Duodenal mucosa (tissue), 2 donors: ENCODE results near the gene MPPE1.

Experiments
- H3K27ac ChIP-seq: one replicate; pipeline ENCODE4 v1.7.0; 2013; ENCODE audit warnings: low read depth, low read length
- H3K27me3 ChIP-seq, 2 donors: one replicate each; pipeline ENCODE4 v1.7.0; 2013; ENCODE audit warnings: low read length in 2 of 2, control low read depth in 1 of 2; ENCODE audit not compliant: insufficient read depth in 2 of 2, control insufficient read depth in 1 of 2
- H3K36me3 ChIP-seq, 2 donors: one replicate each; pipeline ENCODE4 v1.7.0; 2013; ENCODE audit warnings: low read length in 2 of 2, control low read depth in 1 of 2; ENCODE audit not compliant: insufficient read depth in 2 of 2, control insufficient read depth in 1 of 2
- H3K4me1 ChIP-seq, 2 donors: one replicate each; pipeline ENCODE4 v1.7.0; 2013; ENCODE audit warnings: low read length in 2 of 2, control low read depth in 1 of 2; ENCODE audit not compliant: insufficient read depth in 2 of 2, control insufficient read depth in 1 of 2
- H3K4me3 ChIP-seq, 2 donors: one replicate each; pipeline ENCODE4 v1.7.0; 2013; ENCODE audit warnings: low read length in 2 of 2, low read depth in 1 of 2
- H3K9ac ChIP-seq, 2 donors: one replicate each; pipeline ENCODE4 v1.7.0; 2013; ENCODE audit warnings: low read length in 2 of 2, low read depth in 1 of 2
- H3K9me3 ChIP-seq, 2 donors: one replicate each; pipeline ENCODE4 v1.7.0; 2013; ENCODE audit warnings: low read length in 2 of 2, control low read depth in 1 of 2; ENCODE audit not compliant: control insufficient read depth in 1 of 2

The MPPE1 gene

GRCh38 chr18:11885278-11885947 lies 22.7 kb downstream of the MPPE1 start:
- Histone ChIP-seq H3K9ac (no peak overlapping the region), H3K4me1 (peaks cover 8 to 9% of the 10 kb centered on the region in 2 donors), H3K36me3 (peaks cover 0 to 59% of the 10 kb centered on the region in 2 donors), H3K4me3 (no peak overlapping the region), H3K27ac (no peak overlapping the region), H3K9me3 (no peaks in the 10 kb centered on the region), H3K27me3 (no peaks in the 10 kb centered on the region)

DNA sequence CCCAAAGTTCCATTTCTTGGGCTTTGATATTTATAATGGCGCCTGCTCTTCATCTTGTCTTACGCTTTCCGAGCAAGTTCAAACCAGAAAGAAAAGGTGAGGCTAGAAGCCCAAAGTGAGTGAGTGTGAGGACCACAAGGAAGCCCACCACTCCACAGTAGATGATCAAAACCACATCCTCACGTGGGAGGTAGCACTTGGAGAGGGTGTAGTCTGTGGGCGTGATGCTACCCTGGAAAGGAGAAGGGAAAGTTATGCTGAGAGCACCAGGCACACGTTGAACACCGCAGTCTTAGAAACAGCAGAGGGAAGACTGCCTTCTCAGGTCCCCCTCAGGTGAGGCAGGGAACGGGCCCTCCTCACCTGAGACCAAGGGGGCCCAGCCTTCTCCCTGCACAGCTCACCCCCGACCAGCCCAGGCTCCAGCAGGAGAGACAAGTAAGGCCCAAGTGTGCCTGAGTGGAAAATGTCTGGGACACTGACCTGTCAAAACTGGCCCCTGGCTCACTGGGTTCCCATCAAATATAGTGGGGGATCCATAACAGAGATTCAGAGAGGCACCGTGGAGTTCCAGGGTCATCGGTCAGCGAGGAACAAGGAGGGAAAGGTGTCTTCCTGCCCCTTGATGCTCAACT lies 23.6 kb downstream of the MPPE1 start:
- Histone ChIP-seq H3K27ac (no peak overlapping the region), H3K9me3 (no peaks in the 10 kb centered on the region), H3K36me3 (peaks cover 0 to 55% of the 10 kb centered on the region in 2 donors)

GRCh38 chr18:11883153-11883552 lies 25.0 kb downstream of the MPPE1 start:
- Histone ChIP-seq H3K9ac (no peak overlapping the region), H3K4me3 (no peak overlapping the region), H3K9me3 (no peaks in the 10 kb centered on the region), H3K27me3 (no peaks in the 10 kb centered on the region), H3K4me1 (peaks cover 8 to 9% of the 10 kb centered on the region in 2 donors), H3K36me3 (peaks cover 0 to 53% of the 10 kb centered on the region in 2 donors), H3K27ac (no peak overlapping the region)

More for the DNA sequence above, 23.6 kb downstream of the MPPE1 start:
- Histone ChIP-seq H3K9ac (no peak overlapping the region), H3K27me3 (no peaks in the 10 kb centered on the region), H3K4me1 (peaks cover 8 to 9% of the 10 kb centered on the region in 2 donors), H3K4me3 (no peak overlapping the region)

- H3K4me1 ChIP-seq = peaks cover 8 to 9% of the 10 kb centered on the region in 2 donors
- no peaks in the 10 kb centered on the region for H3K9me3 ChIP-seq
- no peak overlapping the region for H3K27ac ChIP-seq
- no peak overlapping the region for H3K9ac ChIP-seq
- H3K4me3 ChIP-seq = no peak overlapping the region
- no peaks in the 10 kb centered on the region for H3K27me3 ChIP-seq
- peaks cover 0 to 49% of the 10 kb centered on the region in 2 donors for H3K36me3 ChIP-seq
Measured at GRCh38 chr18:11882636-11883035, 25.5 kb downstream of the MPPE1 start.

DNA sequence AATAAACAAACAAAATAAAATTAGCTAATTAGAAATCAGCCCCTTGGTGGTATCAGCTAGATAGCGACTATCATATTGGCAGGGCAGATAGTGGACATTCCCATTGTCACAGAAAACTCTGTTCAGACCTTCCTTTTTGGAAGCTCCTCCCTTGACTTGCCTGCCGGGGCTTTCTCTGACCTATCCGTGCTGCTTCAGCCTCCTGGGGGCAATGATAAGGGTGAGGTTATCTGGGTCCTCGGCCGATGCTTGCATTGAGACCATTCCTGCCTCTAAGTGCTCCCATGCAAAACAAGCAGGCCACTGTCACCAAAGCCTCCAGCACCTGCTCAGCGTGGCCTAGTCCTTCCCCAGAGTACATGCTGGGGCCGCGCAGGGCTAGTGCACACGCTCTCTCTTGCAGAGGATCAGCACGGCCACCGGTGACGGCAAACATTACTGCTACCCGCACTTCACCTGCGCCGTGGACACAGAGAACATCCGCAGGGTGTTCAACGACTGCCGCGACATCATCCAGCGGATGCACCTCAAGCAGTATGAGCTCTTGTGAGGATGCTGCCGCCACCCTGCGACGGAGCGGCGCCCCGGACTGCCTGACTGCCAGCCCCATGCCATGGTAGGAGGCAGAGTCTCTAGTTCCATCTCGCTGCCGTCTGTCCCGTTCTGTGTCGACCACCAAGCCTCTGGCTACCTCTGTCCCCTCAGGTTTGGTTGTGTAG lies 27.4 kb downstream of the MPPE1 start:
- H3K36me3 ChIP-seq = peaks cover 0 to 35% of the 10 kb centered on the region in 2 donors
- H3K4me1 ChIP-seq = peaks cover 8 to 9% of the 10 kb centered on the region in 2 donors
- H3K27ac ChIP-seq = no peak overlapping the region
- H3K9me3 ChIP-seq = no peaks in the 10 kb centered on the region
- no peaks in the 10 kb centered on the region for H3K27me3 ChIP-seq
- no peak overlapping the region for H3K4me3 ChIP-seq
- H3K9ac ChIP-seq = no peak overlapping the region

GRCh38 chr18:11877497-11878135 lies 30.5 kb downstream of the MPPE1 start:
- H3K36me3 ChIP-seq = peaks cover 0 to 16% of the 10 kb centered on the region in 2 donors

DNA sequence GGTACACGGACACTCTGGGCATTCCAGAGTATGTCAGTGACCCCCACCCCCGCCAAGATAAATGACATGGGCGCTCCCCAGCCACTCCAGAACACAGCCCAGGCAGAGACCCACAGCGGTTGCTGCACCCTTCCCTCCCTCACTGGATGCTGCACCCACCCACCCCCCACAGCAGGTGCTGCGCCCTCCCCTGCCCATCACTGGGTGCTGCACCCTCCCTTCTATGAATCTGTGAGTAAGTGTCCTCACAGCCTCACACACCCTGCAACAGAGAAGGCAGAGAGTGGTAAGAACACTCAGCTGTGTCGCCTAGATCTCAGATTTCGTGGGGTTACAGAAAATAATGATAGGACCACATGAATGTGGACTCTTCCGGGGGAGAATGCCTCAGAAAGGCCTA lies 33.4 kb downstream of the MPPE1 start:
- no peaks in the 10 kb centered on the region for H3K9me3 ChIP-seq
- H3K36me3 ChIP-seq = peaks cover 0 to 2% of the 10 kb centered on the region in 2 donors
- no peak overlapping the region for H3K27ac ChIP-seq
- no peaks in the 10 kb centered on the region for H3K27me3 ChIP-seq
- no peak overlapping the region for H3K4me3 ChIP-seq
- no peak overlapping the region for H3K9ac ChIP-seq
- no peaks in the 10 kb centered on the region for H3K4me1 ChIP-seq

More at GRCh38 chr18:11877497-11878135, 30.5 kb downstream of the MPPE1 start:
- Histone ChIP-seq H3K9me3 (no peaks in the 10 kb centered on the region), H3K27ac (no peak overlapping the region), H3K27me3 (no peaks in the 10 kb centered on the region), H3K4me3 (no peak overlapping the region), H3K4me1 (no peaks in the 10 kb centered on the region), H3K9ac (no peak overlapping the region)

- H3K27ac ChIP-seq = no peak overlapping the region
- H3K36me3 ChIP-seq = peaks cover 0 to 2% of the 10 kb centered on the region in 2 donors
- no peaks in the 10 kb centered on the region for H3K27me3 ChIP-seq
- H3K9me3 ChIP-seq = no peaks in the 10 kb centered on the region
- no peak overlapping the region for H3K9ac ChIP-seq
- H3K4me3 ChIP-seq = no peak overlapping the region
- H3K4me1 ChIP-seq = no peaks in the 10 kb centered on the region
Measured at GRCh38 chr18:11873670-11874340, 34.3 kb downstream of the MPPE1 start.

- Histone ChIP-seq H3K9me3 (no peaks in the 10 kb centered on the region), H3K4me3 (no peak overlapping the region), H3K27ac (no peak overlapping the region), H3K27me3 (no peaks in the 10 kb centered on the region), H3K9ac (no peak overlapping the region), H3K4me1 (no peaks in the 10 kb centered on the region), H3K36me3 (peaks cover 0 to under 1% of the 10 kb centered on the region in 2 donors)
Measured at GRCh38 chr18:11872479-11873136, 35.5 kb downstream of the MPPE1 start.
